IMR-90 (cell line): ENCODE data around the gene CEP152. TPM values are rescaled to one million over a fixed set of nuclear protein-coding genes. Genes with fewer than 3 reads are reported as not detected.

Experiments
- ATAC-seq: fragments of 200-7000 bp; cut with Tn5 transposase; 2 replicates; pipeline ENCODE4 v1.9.1; 2020; ENCODE audit warnings: low read depth, mild to moderate bottlenecking, moderate library complexity
- BruUV-seq: library from RNA; stranded (reverse); fragments of 400-500 nt; replicated peaks from 2 replicates; lab custom pipeline; 2021; lab: Mats Ljungman, UMichigan
- CTCF ChIA-PET: fragments of 300-600 bp; formaldehyde crosslinking; extraction: SDS; loops from one replicate; lab custom pipeline; 2021; ENCODE audit warnings: antibody characterized with exemption; lab: Yijun Ruan, JAX
- POLR2A ChIA-PET: fragments of 300-600 bp; sonication (Branson Sonifier 250); formaldehyde crosslinking; loops from one replicate; lab custom pipeline; 2022; ENCODE audit warnings: antibody characterized with exemption; ENCODE audit not compliant: unreplicated experiment; lab: Charles Lee
- DNase-seq: peaks from one replicate; pipeline ENCODE4 v3.0.0; 2013
- H2AFZ ChIP-seq: replicated peaks from 2 replicates; pipeline ENCODE3; 2013; ENCODE audit warnings: low read length, mild to moderate bottlenecking; ENCODE audit not compliant: poor library complexity
- H2AK5ac ChIP-seq: 2 replicates; pipeline ENCODE4 v1.6.1; 2013; ENCODE audit warnings: low read depth, low read length, inconsistent platforms
- H2AK9ac ChIP-seq: replicated peaks from 2 replicates; pipeline ENCODE3; 2013; ENCODE audit warnings: mild to moderate bottlenecking, low read depth, low read length, moderate library complexity; ENCODE audit not compliant: poor library complexity
- H2BK120ac ChIP-seq: 2 replicates; pipeline ENCODE4 v1.6.1; 2013; ENCODE audit warnings: low read depth, low read length, inconsistent platforms
- H2BK15ac ChIP-seq: 3 replicates; pipeline ENCODE4 v1.6.1; 2013; ENCODE audit warnings: low read depth, low read length, inconsistent platforms
- H2BK20ac ChIP-seq: 2 replicates; pipeline ENCODE4 v1.6.1; 2013; ENCODE audit warnings: low read depth, mild to moderate bottlenecking, inconsistent platforms, low read length, moderate library complexity
- H2BK5ac ChIP-seq: 2 replicates; pipeline ENCODE4 v1.6.1; 2013; ENCODE audit warnings: mild to moderate bottlenecking, low read depth, low read length, inconsistent platforms; ENCODE audit not compliant: poor library complexity, severe bottlenecking
- H3K14ac ChIP-seq: replicated peaks from 2 replicates; pipeline ENCODE4 v1.6.1; 2013; ENCODE audit warnings: low read depth, low read length, inconsistent platforms
- H3K18ac ChIP-seq: 2 replicates; pipeline ENCODE4 v1.6.1; 2013; ENCODE audit warnings: low read depth, low read length, control low read depth
- H3K23ac ChIP-seq: 2 replicates; pipeline ENCODE4 v1.6.1; 2013; ENCODE audit warnings: low read depth, low read length, inconsistent platforms
- H3K27ac ChIP-seq: 2 replicates; pipeline ENCODE4 v1.5.1; 2013; ENCODE audit warnings: mild to moderate bottlenecking, control low read depth, low read length; ENCODE audit not compliant: insufficient read depth
- H3K27me3 ChIP-seq: 2 replicates; pipeline ENCODE4 v1.6.1; 2013; ENCODE audit warnings: low read length; ENCODE audit not compliant: control insufficient read depth, insufficient read depth
- H3K36me3 ChIP-seq: 2 replicates; pipeline ENCODE4 v1.6.1; 2013; ENCODE audit warnings: low read length, mixed read lengths; ENCODE audit not compliant: control insufficient read depth, insufficient read depth
- H3K4ac ChIP-seq: 2 replicates; pipeline ENCODE4 v1.6.1; 2013; ENCODE audit warnings: low read depth, low read length, inconsistent platforms
- H3K4me1 ChIP-seq: 2 replicates; pipeline ENCODE4 v1.6.1; 2013; ENCODE audit warnings: low read length, mixed read lengths; ENCODE audit not compliant: control insufficient read depth, insufficient read depth
- H3K4me2 ChIP-seq: 2 replicates; pipeline ENCODE4 v1.6.1; 2013; ENCODE audit warnings: low read depth, mild to moderate bottlenecking, control low read depth, low read length, moderate library complexity
- H3K4me3 ChIP-seq: 2 replicates; pipeline ENCODE4 v1.5.1; 2013; ENCODE audit warnings: low read depth, mild to moderate bottlenecking, control low read depth, low read length, moderate library complexity; ENCODE audit not compliant: insufficient read depth
- H3K56ac ChIP-seq: 2 replicates; pipeline ENCODE4 v1.6.1; 2013; ENCODE audit warnings: low read length, inconsistent platforms; ENCODE audit not compliant: insufficient read depth; ENCODE audit errors: extremely low read depth
- H3K79me1 ChIP-seq, 2 experiments: 2 replicates each; pipeline ENCODE4 v1.6.1; 2013; ENCODE audit warnings: low read length in 2 of 2, inconsistent platforms in 1 of 2, low read depth in 1 of 2
- H3K9ac ChIP-seq: 2 replicates; pipeline ENCODE4 v1.6.1; 2013; ENCODE audit warnings: low read depth, low read length, control low read depth
- H3K9me1 ChIP-seq: 2 replicates; pipeline ENCODE4 v1.6.1; 2013; ENCODE audit warnings: low read length, inconsistent platforms; ENCODE audit not compliant: insufficient read depth
- H3K9me3 ChIP-seq: 2 replicates; pipeline ENCODE4 v1.6.1; 2013; ENCODE audit warnings: low read length; ENCODE audit not compliant: control insufficient read depth, insufficient read depth
- H4K20me1 ChIP-seq: 2 replicates; pipeline ENCODE4 v1.6.1; 2013; ENCODE audit warnings: low read length, inconsistent platforms; ENCODE audit not compliant: insufficient read depth
- H4K5ac ChIP-seq: 2 replicates; pipeline ENCODE4 v1.6.1; 2013; ENCODE audit warnings: mild to moderate bottlenecking, low read depth, low read length, control low read depth
- H4K8ac ChIP-seq, 2 experiments: 2 replicates each; pipeline ENCODE4 v1.6.1; 2013; ENCODE audit warnings: low read depth in 2 of 2, low read length in 2 of 2, control low read depth in 1 of 2, inconsistent platforms in 1 of 2
- H4K91ac ChIP-seq: 2 replicates; pipeline ENCODE4 v1.6.1; 2013; ENCODE audit warnings: low read depth, low read length, inconsistent platforms; ENCODE audit not compliant: insufficient read depth
- CEBPB ChIP-seq: IDR thresholded peaks from 2 replicates; pipeline ENCODE4 v1.6.1; 2012; ENCODE audit warnings: low read depth, low read length, improper control_type of control experiment
- CHD1 ChIP-seq: IDR thresholded peaks from 2 replicates; pipeline ENCODE4 v1.6.1; 2012; ENCODE audit warnings: low read depth, low read length, improper control_type of control experiment
- ELK1 ChIP-seq: fragments of 150-350 bp; IDR thresholded peaks from 2 replicates; pipeline ENCODE4 v1.6.1; 2016; ENCODE audit warnings: low read depth, mild to moderate bottlenecking, low read length, moderate library complexity, borderline replicate concordance
- NFE2L2 ChIP-seq: fragments of 150-350 bp; IDR thresholded peaks from 2 replicates; pipeline ENCODE4 v1.6.1; 2016; ENCODE audit warnings: low read depth, mild to moderate bottlenecking, low read length
- RFX5 ChIP-seq: IDR thresholded peaks from 2 replicates; pipeline ENCODE4 v1.8.0; 2012; ENCODE audit warnings: low read depth, mild to moderate bottlenecking, low read length, moderate library complexity
- WGBS, 2 experiments: methylation state at CpG; one replicate each; pipeline versions ENCODE4 v1.1.5 to v1.1.7; 2013; ENCODE audit warnings: missing lambda C conversion rate in 2 of 2; ENCODE audit not compliant: insufficient read length in 1 of 2; ENCODE audit errors: extremely low coverage in 2 of 2; 5-methylcytosine and 5-hydroxymethylcytosine counted together
- dilution Hi-C: fragments of 300-500 bp; cut with HindIII; formaldehyde crosslinking; loops from one replicate; pipeline ENCODE4 v1.14.3; 2018; ENCODE audit warnings: low sequenced_read_pairs; ENCODE audit not compliant: unreplicated experiment
- in situ Hi-C: fragments of 300-500 bp; cut with MboI; formaldehyde crosslinking; loops from 3 replicates; pipeline ENCODE4 v1.14.3; 2019; ENCODE audit warnings: low sequenced_read_pairs, inconsistent platforms, mixed read lengths
- intact Hi-C: fragments of 100-400 bp; cut with micrococcal nuclease; formaldehyde crosslinking; loops from 2 replicates; pipeline ENCODE4 v1.10.0; 2022
- polyA plus RNA-seq, 3 experiments: library from polyadenylated mRNA; depleted of rRNA; stranded (reverse); fragments of >200 nt; gene quantifications; 2 replicates each; pipeline ENCODE4 v1.2.3, GENCODE V29; 2012; ENCODE audit warnings: low replicate concordance in 1 of 3
- total RNA-seq: library from RNA; depleted of rRNA; stranded (reverse); fragments of >200 nt; gene quantifications from 2 replicates; pipeline ENCODE4 v1.2.3, GENCODE V29; 2012

The CEP152 gene
- total and polyA plus RNA-seq, 2 of the 4 experiments (the other 2 are of a cell fraction), result 2.1 to 7.3 TPM

DNA sequence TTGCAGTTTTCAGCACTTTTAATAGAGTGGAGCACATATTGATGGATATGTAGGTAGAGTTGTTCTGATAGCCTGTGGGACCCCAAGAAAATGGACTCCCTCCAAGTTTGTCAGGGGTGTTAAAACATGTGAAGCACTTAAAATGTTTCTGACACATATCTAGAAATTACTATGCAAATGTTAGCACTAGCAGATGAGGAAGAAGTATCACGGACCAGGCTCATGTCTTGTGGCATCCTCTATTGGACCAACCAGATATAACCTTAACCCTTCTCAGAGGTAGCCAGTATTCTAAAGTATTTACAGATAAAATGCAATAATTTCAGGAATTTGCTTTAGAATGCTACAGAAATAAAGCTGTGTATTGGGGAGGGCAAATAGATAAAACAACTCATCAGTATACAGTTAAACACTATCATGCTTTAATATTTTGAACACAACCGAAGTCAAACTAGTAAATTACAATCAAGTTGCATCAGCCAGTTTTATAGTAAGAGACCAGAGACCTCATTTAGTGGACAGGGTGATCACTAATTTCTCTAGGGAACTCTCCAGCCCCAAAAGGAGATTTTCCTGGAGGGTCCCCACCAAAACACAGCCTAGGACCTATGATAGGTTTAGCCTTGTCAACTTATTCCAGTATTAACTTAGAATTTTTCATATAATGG, 108.2 kb downstream of the CEP152 start:
- ATAC-seq, result peak; percentile 56
- in situ Hi-C loops (loop anchor here (25.0 kb wide), 1 partner anchor 1435 kb away; no protein-coding TSS in a partner anchor), intact Hi-C loops (no loop called here), dilution Hi-C loops (no loop called here)
- H3K27me3 ChIP-seq, result no peaks in the 10 kb centered on the region
- H3K36me3 ChIP-seq, result no peaks in the 10 kb centered on the region
- peak overlapping the region; percentile 70; the same call in 1 of the 3 replicates for H2BK15ac ChIP-seq
- no peaks in the 10 kb centered on the region for H3K9me3 ChIP-seq
- no peak overlapping the region for H3K4me3 ChIP-seq
- ChIA-PET CTCF (no interaction called here), POLR2A (interaction anchor here (0.5 to 0.7 kb wide), 2 partner anchors 9 to 64 kb away, joined by 3 to 4 read pairs; no protein-coding TSS in a partner anchor)
- H2BK120ac ChIP-seq, result peak overlapping the region; percentile 82
- no peak overlapping the region for H2BK5ac ChIP-seq
- H2AFZ ChIP-seq, result no peak overlapping the region
- peak overlapping the region; percentile 50; the same call in 1 of the 2 replicates for H4K91ac ChIP-seq
- H3K79me1 ChIP-seq, result no peaks in the 10 kb centered on the region
- DNase-seq, result no peak
- 0 out of 2 replicates have a peak overlapping the region, but pooled peaks have one; percentile 36 for H3K18ac ChIP-seq
- no peak overlapping the region for H2AK9ac ChIP-seq
- H3K4me2 ChIP-seq, result no peak overlapping the region
- H4K20me1 ChIP-seq, result no peaks in the 10 kb centered on the region
- H3K4me1 ChIP-seq, result peaks cover 2% of the 10 kb centered on the region; the same call in 1 of the 2 replicates
- peak overlapping the region; percentile 13; the same call in 1 of the 2 replicates for H2AK5ac ChIP-seq
- peak overlapping the region in 1 of 2 experiments; percentile 70; a peak in 2 of 4 replicates for H4K8ac ChIP-seq
- peak overlapping the region; percentile 60; the same call in 1 of the 2 replicates for H3K23ac ChIP-seq
- no peak overlapping the region for H3K9ac ChIP-seq
- WGBS, 2 experiments, result no CpG with 5 or more reads among the region's 2 CpGs
- H3K14ac ChIP-seq, result peak overlapping the region; percentile 69
- no TSS peak for BruUV-seq
- no peak overlapping the region for H3K27ac ChIP-seq
- no peak for TF ChIP-seq NFE2L2
- TF ChIP-seq ELK1, result no peak
- TF ChIP-seq CHD1, result no peak
- peak; percentile 24; the same call in 1 of the 2 replicates for TF ChIP-seq CEBPB
- no peak for TF ChIP-seq RFX5
- H4K5ac ChIP-seq, result no peak overlapping the region; the same call in 1 of the 2 replicates
- peak overlapping the region; percentile 76; the same call in 1 of the 2 replicates for H3K4ac ChIP-seq
- H2BK20ac ChIP-seq, result peak overlapping the region; percentile 82
- no peaks in the 10 kb centered on the region for H3K9me1 ChIP-seq
- no peak overlapping the region for H3K56ac ChIP-seq
